K562 (cell line): Measurements from ENCODE around the gene MAML1. TPM values are rescaled to one million over a fixed set of nuclear protein-coding genes. Genes with fewer than 3 reads are reported as not detected.

Experiments used
- ARID4B ChIP-seq: sonication (generic); formaldehyde crosslinking; IDR thresholded peaks from 2 replicates; pipeline ENCODE4 v1.8.0; 2022; ENCODE audit warnings: mild to moderate bottlenecking, missing genetic modification reagents
- E2F4 ChIP-seq: sonication (generic); formaldehyde crosslinking; IDR thresholded peaks from 2 replicates; pipeline ENCODE4 v1.8.0; 2022; ENCODE audit warnings: mild to moderate bottlenecking, low read depth, missing genetic modification reagents
- ELF2 ChIP-seq: fragments of 250-450 bp; sonication (Bioruptor Pico); IDR thresholded peaks from 2 replicates; pipeline ENCODE4 v1.5.0; 2021; ENCODE audit warnings: mild to moderate bottlenecking
- NFE2L1 ChIP-seq: fragments of 450-650 bp; IDR thresholded peaks from 2 replicates; pipeline ENCODE4 v1.6.1; 2016; ENCODE audit warnings: missing genetic modification characterization, low read depth, mild to moderate bottlenecking, missing compliant biosample characterization, moderate library complexity, borderline replicate concordance
- RBBP5 ChIP-seq: fragments of 200-600 bp; sonication (generic); IDR thresholded peaks from 2 replicates; pipeline ENCODE4 v1.6.1; 2012; ENCODE audit warnings: borderline replicate concordance, mild to moderate bottlenecking, low read length, control low read depth, inconsistent platforms; ENCODE audit not compliant: insufficient read depth, poor library complexity, severe bottlenecking
- RBM25 ChIP-seq: fragments of 200-400 bp; formaldehyde crosslinking; IDR thresholded peaks from 2 replicates; pipeline ENCODE4 v1.6.1; 2018; ENCODE audit warnings: low read length, low read depth, moderate library complexity; ENCODE audit not compliant: severe bottlenecking
- polyA plus RNA-seq, 8 experiments: library from polyadenylated mRNA; depleted of rRNA in 4 of 8; stranded (reverse) in 5 of 8; unstranded in 3 of 8; fragments of >200 nt; fragmentation: Nextera tagmentation in 2 of 8; fragmentation: Illumina TruSeq in 1 of 8; extraction: Ambion mirVana in 2 of 8; extraction: Trizol in 1 of 8; gene quantifications; 2 replicates each; pipeline versions ENCODE4 v1.2.1 to v1.2.3, GENCODE V29; 2011 to 2014; ENCODE audit warnings: inconsistent platforms in 1 of 8, missing spikeins in 1 of 8
- total RNA-seq, 7 experiments: library from RNA; depleted of rRNA in 6 of 7; stranded (reverse); fragments of >200 nt in 6 of 7; fragmentation: Illumina TruSeq in 2 of 7; extraction: Trizol in 2 of 7; gene quantifications; 2 replicates each; pipeline versions ENCODE4 v1.2.1 to v1.2.3, GENCODE V29; 2011 to 2021; ENCODE audit warnings: low replicate concordance in 1 of 7
- TF ChIP-seq, protein P1 (sequence below), 2 experiments: IDR thresholded peaks; 2 replicates each; pipeline ENCODE4 v1.6.1; 2012; ENCODE audit warnings: improper control_type of control experiment in 2 of 2, low read depth in 2 of 2, low read length in 2 of 2, borderline replicate concordance in 1 of 2
- TF ChIP-seq, protein P2 (sequence below), 2 experiments: fragments of 450-650 bp in 1 of 2; sonication (generic) in 1 of 2; formaldehyde crosslinking in 1 of 2; IDR thresholded peaks; 2 replicates each; pipeline versions ENCODE4 v1.7.1 to v1.9.0; 2016 to 2022; ENCODE audit warnings: inconsistent platforms in 1 of 2, mild to moderate bottlenecking in 1 of 2, missing genetic modification reagents in 1 of 2

The MAML1 gene
- total and polyA plus RNA-seq, 9 of the 15 experiments (the other 6 are each of a cell fraction or from before 2014, with no cell fraction given) = 0.32 to 18.4 (median 7.0) TPM

DNA sequence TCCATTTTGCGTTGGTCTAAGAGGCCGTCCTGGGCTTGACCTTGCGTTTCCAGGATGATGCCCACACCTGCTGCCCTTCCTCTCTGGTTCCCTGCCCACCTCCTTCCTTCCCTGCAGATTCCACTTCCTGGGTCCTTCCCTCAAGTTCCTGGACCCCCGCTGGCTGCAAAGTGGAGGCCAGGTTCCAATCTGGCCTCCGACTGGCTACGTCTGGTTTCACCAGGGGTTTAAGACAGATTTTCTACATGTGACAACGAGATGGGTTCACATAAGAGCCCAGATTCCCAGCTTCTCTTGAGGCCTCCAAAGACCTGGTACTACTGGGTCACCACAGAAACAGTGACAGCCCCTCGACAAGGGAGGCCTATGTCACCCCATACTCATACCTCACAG lies 71.9 kb downstream of the MAML1 start (continued):
- 0 out of 2 replicates have a peak, but pooled peaks have one; percentile 32 for TF ChIP-seq ARID4B (CRISPR knock-in tag)
- TF ChIP-seq, protein P1, sequence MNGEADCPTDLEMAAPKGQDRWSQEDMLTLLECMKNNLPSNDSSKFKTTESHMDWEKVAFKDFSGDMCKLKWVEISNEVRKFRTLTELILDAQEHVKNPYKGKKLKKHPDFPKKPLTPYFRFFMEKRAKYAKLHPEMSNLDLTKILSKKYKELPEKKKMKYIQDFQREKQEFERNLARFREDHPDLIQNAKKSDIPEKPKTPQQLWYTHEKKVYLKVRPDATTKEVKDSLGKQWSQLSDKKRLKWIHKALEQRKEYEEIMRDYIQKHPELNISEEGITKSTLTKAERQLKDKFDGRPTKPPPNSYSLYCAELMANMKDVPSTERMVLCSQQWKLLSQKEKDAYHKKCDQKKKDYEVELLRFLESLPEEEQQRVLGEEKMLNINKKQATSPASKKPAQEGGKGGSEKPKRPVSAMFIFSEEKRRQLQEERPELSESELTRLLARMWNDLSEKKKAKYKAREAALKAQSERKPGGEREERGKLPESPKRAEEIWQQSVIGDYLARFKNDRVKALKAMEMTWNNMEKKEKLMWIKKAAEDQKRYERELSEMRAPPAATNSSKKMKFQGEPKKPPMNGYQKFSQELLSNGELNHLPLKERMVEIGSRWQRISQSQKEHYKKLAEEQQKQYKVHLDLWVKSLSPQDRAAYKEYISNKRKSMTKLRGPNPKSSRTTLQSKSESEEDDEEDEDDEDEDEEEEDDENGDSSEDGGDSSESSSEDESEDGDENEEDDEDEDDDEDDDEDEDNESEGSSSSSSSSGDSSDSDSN (IDR thresholded peaks at IDR 0.05; ENCODE audit: borderline replicate concordance in 1 of 2, low read depth in 2 of 2, low read length in 2 of 2) = no peak
- TF ChIP-seq ELF2 (CRISPR knock-in tag) = no peak
- TF ChIP-seq E2F4 (CRISPR knock-in tag) = no peak
- TF ChIP-seq, protein P2, sequence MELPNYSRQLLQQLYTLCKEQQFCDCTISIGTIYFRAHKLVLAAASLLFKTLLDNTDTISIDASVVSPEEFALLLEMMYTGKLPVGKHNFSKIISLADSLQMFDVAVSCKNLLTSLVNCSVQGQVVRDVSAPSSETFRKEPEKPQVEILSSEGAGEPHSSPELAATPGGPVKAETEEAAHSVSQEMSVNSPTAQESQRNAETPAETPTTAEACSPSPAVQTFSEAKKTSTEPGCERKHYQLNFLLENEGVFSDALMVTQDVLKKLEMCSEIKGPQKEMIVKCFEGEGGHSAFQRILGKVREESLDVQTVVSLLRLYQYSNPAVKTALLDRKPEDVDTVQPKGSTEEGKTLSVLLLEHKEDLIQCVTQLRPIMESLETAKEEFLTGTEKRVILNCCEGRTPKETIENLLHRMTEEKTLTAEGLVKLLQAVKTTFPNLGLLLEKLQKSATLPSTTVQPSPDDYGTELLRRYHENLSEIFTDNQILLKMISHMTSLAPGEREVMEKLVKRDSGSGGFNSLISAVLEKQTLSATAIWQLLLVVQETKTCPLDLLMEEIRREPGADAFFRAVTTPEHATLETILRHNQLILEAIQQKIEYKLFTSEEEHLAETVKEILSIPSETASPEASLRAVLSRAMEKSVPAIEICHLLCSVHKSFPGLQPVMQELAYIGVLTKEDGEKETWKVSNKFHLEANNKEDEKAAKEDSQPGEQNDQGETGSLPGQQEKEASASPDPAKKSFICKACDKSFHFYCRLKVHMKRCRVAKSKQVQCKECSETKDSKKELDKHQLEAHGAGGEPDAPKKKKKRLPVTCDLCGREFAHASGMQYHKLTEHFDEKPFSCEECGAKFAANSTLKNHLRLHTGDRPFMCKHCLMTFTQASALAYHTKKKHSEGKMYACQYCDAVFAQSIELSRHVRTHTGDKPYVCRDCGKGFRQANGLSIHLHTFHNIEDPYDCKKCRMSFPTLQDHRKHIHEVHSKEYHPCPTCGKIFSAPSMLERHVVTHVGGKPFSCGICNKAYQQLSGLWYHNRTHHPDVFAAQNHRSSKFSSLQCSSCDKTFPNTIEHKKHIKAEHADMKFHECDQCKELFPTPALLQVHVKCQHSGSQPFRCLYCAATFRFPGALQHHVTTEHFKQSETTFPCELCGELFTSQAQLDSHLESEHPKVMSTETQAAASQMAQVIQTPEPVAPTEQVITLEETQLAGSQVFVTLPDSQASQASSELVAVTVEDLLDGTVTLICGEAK (IDR thresholded peaks at IDR 0.05) = no peak
- TF ChIP-seq, protein P2 (CRISPR knock-in tag; IDR thresholded peaks at IDR 0.05) = no peak
- TF ChIP-seq RBM25 = no peak
- no peak for TF ChIP-seq NFE2L1 (tag)
- peak; percentile 8 for TF ChIP-seq RBBP5
